Keratinocyte (primary cell): ENCODE data around the gene TCHP.

ENCODE experiments used
- CTCF ChIP-seq, 3 experiments: IDR thresholded peaks in 1 of 3; conservative IDR thresholded peaks in 1 of 3; optimal IDR thresholded peaks in 1 of 3; 2 replicates in 2 of 3; 3 replicates in 1 of 3; pipeline versions ENCODE3 to v1.5.1; 2011; ENCODE audit warnings: low read length in 3 of 3, mild to moderate bottlenecking in 3 of 3, moderate library complexity in 2 of 3, control low read depth in 1 of 3, inconsistent platforms in 1 of 3; ENCODE audit not compliant: insufficient read depth in 2 of 3; ENCODE audit errors: extremely low read depth in 1 of 3
- EZH2 ChIP-seq: IDR thresholded peaks from one replicate; pipeline ENCODE4 v1.6.1; 2012; ENCODE audit warnings: inconsistent platforms, mild to moderate bottlenecking, low read length, moderate library complexity

DNA sequence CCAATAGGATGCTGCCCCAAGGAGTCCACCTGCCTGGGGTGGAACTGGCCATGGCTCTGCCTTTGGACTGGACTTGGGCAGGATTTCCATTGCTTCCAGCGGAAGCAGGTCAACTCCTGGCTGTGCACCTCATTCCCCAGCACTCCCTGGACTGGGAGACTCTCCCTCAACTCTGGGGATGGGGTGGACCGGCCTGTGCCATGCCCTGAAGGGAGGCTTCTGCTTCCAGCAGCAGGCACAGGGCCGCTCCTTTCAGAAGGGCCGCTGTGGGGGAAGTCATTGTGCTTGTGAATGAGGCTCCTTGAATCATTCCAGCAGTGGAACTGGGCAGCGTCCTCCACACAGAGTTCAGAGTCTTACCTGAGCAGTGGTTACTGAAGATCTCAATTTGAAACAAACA is 23.0 kb downstream of the TCHP start:
- TF ChIP-seq CTCF (optimal IDR thresholded peaks at IDR 0.05 in 1 of 3, IDR thresholded peaks at IDR 0.05 in 1 of 3, conservative IDR thresholded peaks at IDR 0.05 in 1 of 3; ENCODE audit: extremely low read depth in 1 of 3, insufficient read depth in 2 of 3, low read length in 3 of 3) (no peak), EZH2 (no peak)
